Measurements from ENCODE around the gene DEK. TPM values are rescaled to one million over a fixed set of nuclear protein-coding genes. Genes with fewer than 3 reads are reported as not detected.

The DEK gene
- total RNA-seq, 1 donor from 2014 or later, result 207 TPM

GRCh38 chr6:18265787-18266522 lies 1.6 kb upstream of the DEK start:
- peak overlapping the region; percentile 40 for H3K27ac Mint-ChIP-seq (ENCODE audit: unreplicated experiment)
- H3K27me3 Mint-ChIP-seq (ENCODE audit: low read depth), result no peaks in the 10 kb centered on the region
- no peaks in the 10 kb centered on the region for H3K9me3 Mint-ChIP-seq
- no peak for DNase-seq (ENCODE audit: low read depth, low spot score)
- H3K36me3 Mint-ChIP-seq (ENCODE audit: low read depth), result peaks cover 10% of the 10 kb centered on the region
- H3K4me1 Mint-ChIP-seq, result peaks cover 36% of the 10 kb centered on the region
- H3K4me3 Mint-ChIP-seq, result peak overlapping the region; percentile 95
- TF ChIP-seq, protein P1, sequence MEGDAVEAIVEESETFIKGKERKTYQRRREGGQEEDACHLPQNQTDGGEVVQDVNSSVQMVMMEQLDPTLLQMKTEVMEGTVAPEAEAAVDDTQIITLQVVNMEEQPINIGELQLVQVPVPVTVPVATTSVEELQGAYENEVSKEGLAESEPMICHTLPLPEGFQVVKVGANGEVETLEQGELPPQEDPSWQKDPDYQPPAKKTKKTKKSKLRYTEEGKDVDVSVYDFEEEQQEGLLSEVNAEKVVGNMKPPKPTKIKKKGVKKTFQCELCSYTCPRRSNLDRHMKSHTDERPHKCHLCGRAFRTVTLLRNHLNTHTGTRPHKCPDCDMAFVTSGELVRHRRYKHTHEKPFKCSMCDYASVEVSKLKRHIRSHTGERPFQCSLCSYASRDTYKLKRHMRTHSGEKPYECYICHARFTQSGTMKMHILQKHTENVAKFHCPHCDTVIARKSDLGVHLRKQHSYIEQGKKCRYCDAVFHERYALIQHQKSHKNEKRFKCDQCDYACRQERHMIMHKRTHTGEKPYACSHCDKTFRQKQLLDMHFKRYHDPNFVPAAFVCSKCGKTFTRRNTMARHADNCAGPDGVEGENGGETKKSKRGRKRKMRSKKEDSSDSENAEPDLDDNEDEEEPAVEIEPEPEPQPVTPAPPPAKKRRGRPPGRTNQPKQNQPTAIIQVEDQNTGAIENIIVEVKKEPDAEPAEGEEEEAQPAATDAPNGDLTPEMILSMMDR (conservative IDR thresholded peaks at IDR 0.05), result no peak

DNA sequence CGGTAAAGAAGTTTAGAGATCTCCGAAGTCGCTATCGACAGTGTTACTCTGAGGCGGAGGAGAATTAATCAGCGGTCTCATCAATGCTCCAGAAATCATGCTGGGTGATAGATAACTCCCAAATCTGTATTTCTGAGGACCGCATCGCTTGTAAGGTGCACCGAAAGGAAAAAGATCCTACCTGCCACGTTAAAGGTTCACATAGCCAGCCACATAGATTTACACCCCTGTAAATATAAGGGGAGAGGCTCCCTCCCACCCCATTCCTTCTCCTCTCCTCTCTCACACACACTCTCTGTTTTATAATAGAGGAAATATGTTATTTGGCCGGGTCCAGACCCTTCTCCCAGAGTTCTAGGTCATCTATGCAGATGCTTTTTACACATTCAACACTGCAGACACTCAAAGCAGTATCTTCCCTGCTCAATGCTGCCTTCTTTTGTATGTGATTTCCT lies 620 bp upstream of the DEK start:
- Mint-ChIP-seq H3K27ac (ENCODE audit: unreplicated experiment) (peak overlapping the region; percentile 92), H3K27me3 (ENCODE audit: low read depth) (no peaks in the 10 kb centered on the region), H3K36me3 (ENCODE audit: low read depth) (peaks cover 10% of the 10 kb centered on the region), H3K4me1 (peaks cover 46% of the 10 kb centered on the region), H3K9me3 (no peaks in the 10 kb centered on the region), H3K4me3 (peak overlapping the region; percentile 95)
- TF ChIP-seq, protein P1 (conservative IDR thresholded peaks at IDR 0.05), result no peak
- DNase-seq (ENCODE audit: low read depth, low spot score), result no peak

- Mint-ChIP-seq H3K27ac (ENCODE audit: unreplicated experiment) (peak overlapping the region; percentile 97), H3K27me3 (ENCODE audit: low read depth) (no peaks in the 10 kb centered on the region), H3K36me3 (ENCODE audit: low read depth) (peaks cover 16% of the 10 kb centered on the region), H3K9me3 (no peaks in the 10 kb centered on the region), H3K4me1 (peaks cover 53% of the 10 kb centered on the region), H3K4me3 (peak overlapping the region; percentile 95)
- TF ChIP-seq, protein P1 (conservative IDR thresholded peaks at IDR 0.05), result no peak
- DNase-seq (ENCODE audit: low read depth, low spot score), result no peak
These were observed 712 bp downstream of the DEK start for GRCh38 chr6:18263418-18264218.

GRCh38 chr6:18262702-18263417 lies 1.5 kb downstream of the DEK start:
- DNase-seq (ENCODE audit: low read depth, low spot score), result no peak
- peaks cover 16% of the 10 kb centered on the region for H3K36me3 Mint-ChIP-seq (ENCODE audit: low read depth)
- H3K4me3 Mint-ChIP-seq, result peak overlapping the region; percentile 95
- H3K9me3 Mint-ChIP-seq, result no peaks in the 10 kb centered on the region
- TF ChIP-seq, protein P1 (conservative IDR thresholded peaks at IDR 0.05), result no peak
- H3K4me1 Mint-ChIP-seq, result peaks cover 53% of the 10 kb centered on the region
- H3K27me3 Mint-ChIP-seq (ENCODE audit: low read depth), result no peaks in the 10 kb centered on the region
- H3K27ac Mint-ChIP-seq (ENCODE audit: unreplicated experiment), result peak overlapping the region; percentile 97

GRCh38 chr6:18261877-18262276 lies 2.5 kb downstream of the DEK start:
- Mint-ChIP-seq H3K27ac (ENCODE audit: unreplicated experiment) (no peak overlapping the region), H3K4me3 (peak overlapping the region; percentile 95), H3K4me1 (peaks cover 53% of the 10 kb centered on the region), H3K9me3 (no peaks in the 10 kb centered on the region), H3K36me3 (ENCODE audit: low read depth) (peaks cover 22% of the 10 kb centered on the region), H3K27me3 (ENCODE audit: low read depth) (no peaks in the 10 kb centered on the region)
- TF ChIP-seq, protein P1 (conservative IDR thresholded peaks at IDR 0.05), result no peak
- DNase-seq (ENCODE audit: low read depth, low spot score), result no peak

Measured in neural crest cell (in vitro differentiated cells).